OCI-LY7 (cell line): Measurements from ENCODE around the gene PHGDH.

Experiments used
- EZH2phosphoT487 ChIP-seq: fragments of 200-600 bp; sonication (generic); IDR thresholded peaks from 2 replicates; pipeline ENCODE4 v1.6.1; 2018; ENCODE audit warnings: low read depth, borderline replicate concordance, mild to moderate bottlenecking, mixed run types, antibody characterized with exemption, low read length, moderate library complexity, mixed read lengths
- TF ChIP-seq, protein P1 (sequence below): fragments of 200-600 bp; sonication (generic); conservative IDR thresholded peaks from 2 replicates; pipeline ENCODE4 v1.5.1; 2014; ENCODE audit warnings: mild to moderate bottlenecking, antibody characterized with exemption, low read length, moderate library complexity, mixed read lengths

DNA sequence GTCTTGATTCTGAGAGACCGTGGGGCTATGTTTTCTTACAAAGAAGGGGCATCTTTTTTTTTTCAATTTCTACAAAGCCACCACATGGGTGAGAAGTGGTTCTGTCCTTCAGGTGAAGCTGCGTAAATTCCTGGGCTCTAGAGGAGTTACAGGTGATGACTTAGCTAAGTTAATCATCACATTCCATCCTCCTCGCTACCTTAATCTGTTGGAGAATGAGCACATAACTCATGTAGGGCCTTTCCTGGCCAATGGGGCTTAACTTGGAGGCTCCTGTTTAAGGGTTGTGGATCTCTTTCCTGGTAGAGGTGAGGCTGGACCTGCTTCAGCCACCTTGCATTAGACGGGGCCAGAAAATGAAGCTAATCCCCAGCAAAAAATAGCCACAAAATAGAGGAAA lies 79.6 kb downstream of the PHGDH start:
- TF ChIP-seq, protein P1, sequence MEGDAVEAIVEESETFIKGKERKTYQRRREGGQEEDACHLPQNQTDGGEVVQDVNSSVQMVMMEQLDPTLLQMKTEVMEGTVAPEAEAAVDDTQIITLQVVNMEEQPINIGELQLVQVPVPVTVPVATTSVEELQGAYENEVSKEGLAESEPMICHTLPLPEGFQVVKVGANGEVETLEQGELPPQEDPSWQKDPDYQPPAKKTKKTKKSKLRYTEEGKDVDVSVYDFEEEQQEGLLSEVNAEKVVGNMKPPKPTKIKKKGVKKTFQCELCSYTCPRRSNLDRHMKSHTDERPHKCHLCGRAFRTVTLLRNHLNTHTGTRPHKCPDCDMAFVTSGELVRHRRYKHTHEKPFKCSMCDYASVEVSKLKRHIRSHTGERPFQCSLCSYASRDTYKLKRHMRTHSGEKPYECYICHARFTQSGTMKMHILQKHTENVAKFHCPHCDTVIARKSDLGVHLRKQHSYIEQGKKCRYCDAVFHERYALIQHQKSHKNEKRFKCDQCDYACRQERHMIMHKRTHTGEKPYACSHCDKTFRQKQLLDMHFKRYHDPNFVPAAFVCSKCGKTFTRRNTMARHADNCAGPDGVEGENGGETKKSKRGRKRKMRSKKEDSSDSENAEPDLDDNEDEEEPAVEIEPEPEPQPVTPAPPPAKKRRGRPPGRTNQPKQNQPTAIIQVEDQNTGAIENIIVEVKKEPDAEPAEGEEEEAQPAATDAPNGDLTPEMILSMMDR, result no peak
- TF ChIP-seq EZH2phosphoT487, result no peak
